ENCODE data around the gene PARS2. TPM values are rescaled to one million over a fixed set of nuclear protein-coding genes. Genes with fewer than 3 reads are reported as not detected.

Gene PARS2
- polyA plus RNA-seq, 2 of the 4 experiments (the other 2 are of a cell fraction): 2.3 to 2.9 TPM

GRCh38 chr1:54742282-54742681 is 22.0 kb downstream of the PARS2 start:
- ATAC-seq: no peak

GRCh38 chr1:54741531-54741930 is 22.8 kb downstream of the PARS2 start:
- no peak for DNase-seq (ENCODE audit: low read depth in 1 of 2, low spot score in 1 of 2)
- no peaks in the 10 kb centered on the region for H3K4me1 ChIP-seq
- H3K27ac ChIP-seq: no peak overlapping the region
- no peaks in the 10 kb centered on the region for H3K9me3 ChIP-seq
- no peak for FAIRE-seq
- 94% methylated on average over 4 of the region's 4 CpGs for WGBS (ENCODE audit: missing lambda C conversion rate)
- POLR2A ChIA-PET: no interaction called here
- H3K4me3 ChIP-seq: no peak overlapping the region
- TF ChIP-seq RCOR1 (IDR thresholded peaks at IDR 0.05; ENCODE audit: low read depth, low read length) (no peak), FOSL2 (IDR thresholded peaks at IDR 0.05) (no peak), FOSL2 (CRISPR knock-in tag; IDR thresholded peaks at IDR 0.05) (no peak), ATOH8 (CRISPR knock-in tag; IDR thresholded peaks at IDR 0.05; ENCODE audit: low read depth) (no peak), EHMT2 (IDR thresholded peaks at IDR 0.05; ENCODE audit: low read depth) (no peak), BHLHE40 (IDR thresholded peaks at IDR 0.05; ENCODE audit: low read depth, low read length) (no peak), HOXA7 (CRISPR knock-in tag; IDR thresholded peaks at IDR 0.05) (no peak), ESRRA (IDR thresholded peaks at IDR 0.05; ENCODE audit: borderline replicate concordance, low read length) (no peak), REST (IDR thresholded peaks at IDR 0.05) (no peak), MAZ (IDR thresholded peaks at IDR 0.05; ENCODE audit: borderline replicate concordance, low read depth, low read length) (no peak), TFCP2L1 (CRISPR knock-in tag; IDR thresholded peaks at IDR 0.05) (no peak), JUNB (IDR thresholded peaks at IDR 0.05) (no peak), NFE2L2 (conservative IDR thresholded peaks at IDR 0.05; ENCODE audit: low read length) (no peak), MYC (IDR thresholded peaks at IDR 0.05; ENCODE audit: borderline replicate concordance, low read length) (no peak), PBX3 (IDR thresholded peaks at IDR 0.05) (no peak), BCL3 (IDR thresholded peaks at IDR 0.05) (no peak)
- no peak overlapping the region for H3K4me2 ChIP-seq
- no peak for ATAC-seq
- CTCF ChIA-PET: no interaction called here

More at GRCh38 chr1:54742282-54742681, 22.0 kb downstream of the PARS2 start:
- Histone ChIP-seq H3K4me1 (no peaks in the 10 kb centered on the region), H3K4me3 (no peak overlapping the region), H3K27ac (no peak overlapping the region), H3K9me3 (no peaks in the 10 kb centered on the region), H3K4me2 (no peak overlapping the region)
- 78% methylated on average over 4 of the region's 4 CpGs for WGBS (ENCODE audit: missing lambda C conversion rate)
- no peak for FAIRE-seq
- TF ChIP-seq MYC (IDR thresholded peaks at IDR 0.05; ENCODE audit: borderline replicate concordance, low read length): no peak
- TF ChIP-seq KDM5A (IDR thresholded peaks at IDR 0.05): no peak
- CTCF ChIA-PET: no interaction called here
- POLR2A ChIA-PET: no interaction called here
- no peak for DNase-seq (ENCODE audit: low read depth in 1 of 2, low spot score in 1 of 2)

GRCh38 chr1:54738244-54738643 is 26.1 kb downstream of the PARS2 start:
- no peak for ATAC-seq
- no peak overlapping the region for H3K4me3 ChIP-seq
- no peaks in the 10 kb centered on the region for H3K9me3 ChIP-seq
- FAIRE-seq: no peak
- CTCF ChIA-PET: no interaction called here
- TF ChIP-seq EHF (CRISPR knock-in tag; IDR thresholded peaks at IDR 0.05) (no peak), KDM1A (IDR thresholded peaks at IDR 0.05; ENCODE audit: low read depth) (no peak)
- 93% methylated on average over 6 of the region's 6 CpGs for WGBS (ENCODE audit: missing lambda C conversion rate)
- H3K27ac ChIP-seq: no peak overlapping the region
- no peak for DNase-seq (ENCODE audit: low read depth in 1 of 2, low spot score in 1 of 2)
- no peak overlapping the region for H3K4me2 ChIP-seq
- POLR2A ChIA-PET: no interaction called here
- no peaks in the 10 kb centered on the region for H3K4me1 ChIP-seq

Data from A549 (cell line).